AG04450 (cell line): Measurements from ENCODE around the gene RAPH1. TPM values are rescaled to one million over a fixed set of nuclear protein-coding genes. Genes with fewer than 3 reads are reported as not detected.
"Not testable (repeated sequence)": the region's sequence is repeated elsewhere in the genome, so short reads cannot be mapped to it uniquely, and the experiment has no call there.

Source experiments
- CTCF ChIA-PET: fragments of 300-600, 350-600 bp; formaldehyde crosslinking; extraction: SDS; loops from one replicate; lab custom pipeline; 2022; ENCODE audit warnings: antibody characterized with exemption, inconsistent platforms; lab: Charles Lee
- POLR2A ChIA-PET: fragments of 350-600 bp; formaldehyde crosslinking; extraction: SDS; loops from one replicate; lab custom pipeline; 2021; ENCODE audit warnings: antibody characterized with exemption, inconsistent platforms; lab: Yijun Ruan, JAX
- DNase-seq: peaks from one replicate; pipeline ENCODE4 v3.0.0-alpha.2; 2011; ENCODE audit warnings: low read depth, low spot score
- H3K27ac ChIP-seq: one replicate; pipeline ENCODE4 v1.5.1; 2012; ENCODE audit warnings: low read depth, low read length, control low read depth
- H3K27me3 ChIP-seq: one replicate; pipeline ENCODE4 v1.6.0; 2012; ENCODE audit warnings: low read length; ENCODE audit not compliant: control insufficient read depth, insufficient read depth
- H3K4me3 ChIP-seq: 2 replicates; pipeline ENCODE4 v1.5.1; 2011; ENCODE audit warnings: mild to moderate bottlenecking, low read depth, low read length, control low read depth
- H3K9me3 ChIP-seq: 2 replicates; pipeline ENCODE4 v1.5.1; 2012; ENCODE audit warnings: low read length; ENCODE audit not compliant: control insufficient read depth, insufficient read depth
- polyA plus RNA-seq: library from polyadenylated mRNA; depleted of rRNA; stranded (reverse); fragments of >200 nt; gene quantifications from 2 replicates; pipeline ENCODE4 v1.2.3, GENCODE V29; 2011
- TF ChIP-seq, protein P1 (sequence below): IDR thresholded peaks from 2 replicates; pipeline ENCODE4 v1.5.1; 2011; ENCODE audit warnings: low read depth, low read length, control low read depth, inconsistent platforms

RAPH1 gene
- polyA plus RNA-seq, 1 experiment, result 6.0 TPM

DNA sequence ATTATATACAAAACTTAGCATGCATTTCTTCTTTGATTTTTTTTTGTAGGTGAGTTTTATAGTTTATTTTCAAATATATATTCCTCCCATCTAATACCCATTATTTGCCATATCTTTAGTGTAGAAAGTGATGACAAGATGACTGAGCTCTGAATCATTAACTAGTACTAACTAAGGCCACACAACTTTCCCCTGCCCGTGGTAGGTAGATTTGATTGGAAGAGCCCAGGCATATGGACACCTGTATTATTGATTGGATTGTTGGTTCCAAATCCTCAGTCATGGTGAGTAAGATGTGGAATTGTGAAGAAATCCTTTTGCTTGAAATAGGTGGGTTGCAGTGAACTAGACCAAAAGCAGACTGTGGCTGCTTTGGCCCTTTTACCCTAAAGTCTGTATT is 152.1 kb downstream of the RAPH1 start:
- H3K27ac ChIP-seq, result no peak overlapping the region
- no peaks in the 10 kb centered on the region for H3K9me3 ChIP-seq
- POLR2A ChIA-PET, result no interaction called here
- H3K4me3 ChIP-seq, result no peak overlapping the region
- TF ChIP-seq, protein P1, sequence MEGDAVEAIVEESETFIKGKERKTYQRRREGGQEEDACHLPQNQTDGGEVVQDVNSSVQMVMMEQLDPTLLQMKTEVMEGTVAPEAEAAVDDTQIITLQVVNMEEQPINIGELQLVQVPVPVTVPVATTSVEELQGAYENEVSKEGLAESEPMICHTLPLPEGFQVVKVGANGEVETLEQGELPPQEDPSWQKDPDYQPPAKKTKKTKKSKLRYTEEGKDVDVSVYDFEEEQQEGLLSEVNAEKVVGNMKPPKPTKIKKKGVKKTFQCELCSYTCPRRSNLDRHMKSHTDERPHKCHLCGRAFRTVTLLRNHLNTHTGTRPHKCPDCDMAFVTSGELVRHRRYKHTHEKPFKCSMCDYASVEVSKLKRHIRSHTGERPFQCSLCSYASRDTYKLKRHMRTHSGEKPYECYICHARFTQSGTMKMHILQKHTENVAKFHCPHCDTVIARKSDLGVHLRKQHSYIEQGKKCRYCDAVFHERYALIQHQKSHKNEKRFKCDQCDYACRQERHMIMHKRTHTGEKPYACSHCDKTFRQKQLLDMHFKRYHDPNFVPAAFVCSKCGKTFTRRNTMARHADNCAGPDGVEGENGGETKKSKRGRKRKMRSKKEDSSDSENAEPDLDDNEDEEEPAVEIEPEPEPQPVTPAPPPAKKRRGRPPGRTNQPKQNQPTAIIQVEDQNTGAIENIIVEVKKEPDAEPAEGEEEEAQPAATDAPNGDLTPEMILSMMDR, result no peak
- CTCF ChIA-PET, result no interaction called here
- no peak for DNase-seq
- no peaks in the 10 kb centered on the region for H3K27me3 ChIP-seq

DNA sequence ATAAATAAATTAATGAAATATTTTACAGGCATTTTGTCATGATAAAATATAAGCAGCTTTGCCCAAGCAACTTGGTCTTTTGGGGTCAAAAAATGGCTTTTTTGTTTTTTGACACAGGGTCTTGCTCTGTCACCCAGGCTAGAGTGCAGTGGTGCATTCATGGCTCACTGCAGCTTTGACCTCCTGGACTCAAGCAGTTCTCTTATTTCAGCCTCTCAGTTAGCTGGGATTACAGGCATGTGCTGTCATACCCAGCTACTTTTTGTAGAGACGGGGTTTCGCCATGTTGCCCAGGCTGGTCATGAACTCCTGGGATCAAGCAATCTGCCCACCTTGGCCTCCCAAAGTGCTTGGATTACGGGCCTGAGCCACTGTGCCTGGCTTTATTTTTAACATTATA is 155.9 kb downstream of the RAPH1 start:
- POLR2A ChIA-PET, result no interaction called here
- no peak overlapping the region for H3K4me3 ChIP-seq
- no peaks in the 10 kb centered on the region for H3K9me3 ChIP-seq
- CTCF ChIA-PET, result no interaction called here
- no peaks in the 10 kb centered on the region for H3K27me3 ChIP-seq
- no peak for DNase-seq
- TF ChIP-seq, protein P1, result no peak
- no peak overlapping the region for H3K27ac ChIP-seq

DNA sequence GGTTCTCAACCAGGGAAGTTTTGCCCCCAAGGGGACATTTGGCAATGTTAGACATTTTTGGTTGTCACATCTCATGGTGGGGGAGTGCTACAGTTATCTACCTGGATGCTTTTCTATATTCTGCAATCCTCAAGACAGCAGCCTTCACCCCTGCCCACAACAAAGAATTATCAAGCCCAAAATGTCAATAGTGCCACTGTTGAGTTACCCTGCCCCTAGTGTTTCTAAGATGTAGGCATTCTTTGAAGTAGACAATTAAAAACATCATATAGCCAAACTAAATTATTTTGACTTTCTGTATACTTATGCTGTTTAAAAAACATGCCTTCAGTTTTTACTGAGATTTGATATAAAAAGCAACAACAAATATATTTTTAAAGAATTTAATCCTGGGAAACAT is 158.9 kb downstream of the RAPH1 start:
- TF ChIP-seq, protein P1, result no peak
- H3K4me3 ChIP-seq, result no peak overlapping the region
- no peaks in the 10 kb centered on the region for H3K27me3 ChIP-seq
- no peak overlapping the region for H3K27ac ChIP-seq
- DNase-seq, result no peak
- H3K9me3 ChIP-seq, result no peaks in the 10 kb centered on the region
- ChIA-PET CTCF (no interaction called here), POLR2A (no interaction called here)

DNA sequence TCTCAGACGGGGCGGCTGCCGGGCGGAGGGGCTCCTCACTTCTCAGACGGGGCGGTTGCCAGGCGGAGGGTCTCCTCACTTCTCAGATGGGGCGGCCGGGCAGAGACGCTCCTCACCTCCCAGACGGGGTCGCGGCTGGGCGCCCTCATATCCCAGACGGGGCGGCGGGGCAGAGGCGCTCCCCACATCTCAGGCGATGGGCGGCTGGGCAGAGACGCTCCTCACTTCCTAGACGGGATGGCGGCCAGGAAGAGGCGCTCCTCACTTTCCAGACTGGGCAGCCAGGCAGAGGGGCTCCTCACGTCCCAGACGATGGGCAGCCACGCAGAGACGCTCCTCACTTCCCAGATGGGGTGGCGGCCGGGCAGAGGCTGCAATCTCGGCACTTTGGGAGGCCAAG is 162.4 kb downstream of the RAPH1 start:
- DNase-seq, H3K4me3 ChIP-seq, H3K27me3 ChIP-seq, CTCF ChIA-PET, H3K27ac ChIP-seq, H3K9me3 ChIP-seq, POLR2A ChIA-PET: not testable (repeated sequence)

DNA sequence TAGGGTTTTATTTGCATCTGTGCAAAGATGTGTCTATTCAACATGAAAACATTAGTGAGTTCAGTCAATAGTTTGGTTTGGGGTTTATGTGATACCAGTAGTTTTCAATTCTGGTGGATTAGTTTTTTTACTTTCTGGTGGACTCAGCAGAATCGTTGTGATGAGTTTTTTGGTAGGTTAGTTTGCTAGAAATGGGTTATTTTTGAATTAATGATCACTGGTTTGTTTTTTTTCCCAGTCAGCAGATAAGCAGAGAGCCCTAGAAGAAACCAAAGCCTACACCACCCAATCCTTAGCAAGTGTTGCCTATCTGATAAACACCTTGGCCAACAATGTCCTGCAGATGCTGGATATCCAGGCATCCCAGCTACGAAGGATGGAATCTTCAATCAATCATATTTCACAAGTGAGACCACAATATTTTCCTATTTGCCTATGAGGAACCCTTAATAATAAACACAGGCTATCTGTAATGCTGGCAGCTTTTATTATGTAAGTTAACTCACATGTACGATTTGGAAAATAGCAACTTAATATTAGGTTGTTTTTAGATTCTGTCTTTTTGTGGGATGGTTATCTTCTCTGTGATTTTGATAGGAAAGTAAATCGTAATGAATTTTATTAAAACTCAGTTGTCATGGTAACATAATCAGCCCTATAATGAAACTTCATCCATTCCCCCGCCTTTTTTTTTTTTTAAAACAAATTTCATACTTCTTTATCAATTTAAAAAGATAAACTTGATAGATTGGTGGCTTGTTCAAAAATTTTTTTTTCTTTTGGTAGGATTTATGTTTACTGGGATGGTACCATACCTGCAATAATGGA is 168.2 kb downstream of the RAPH1 start:
- Histone ChIP-seq H3K27me3 (no peaks in the 10 kb centered on the region), H3K9me3 (no peaks in the 10 kb centered on the region), H3K27ac (no peak overlapping the region), H3K4me3 (no peak overlapping the region)
- POLR2A ChIA-PET, result no interaction called here
- TF ChIP-seq, protein P1, result no peak
- DNase-seq, result no peak
- CTCF ChIA-PET, result no interaction called here
